Lung (tissue), 12 donors: ENCODE data around the gene TRIM52. TPM values are rescaled to one million over a fixed set of nuclear protein-coding genes. Genes with fewer than 3 reads are reported as not detected.
"Not testable (repeated sequence)": the region's sequence is repeated elsewhere in the genome, so short reads cannot be mapped to it uniquely, and the experiment has no call there.

Experiments
- ATAC-seq: fragments of 200-7000 bp; cut with Tn5 transposase; one replicate; pipeline ENCODE4 v1.9.1; 2020; ENCODE audit warnings: moderate number of reproducible peaks; ENCODE audit not compliant: insufficient read depth, low FRiP score
- DNase-seq, 3 donors: peaks; one replicate each; pipeline ENCODE4 v3.0.0-alpha.2; 2013 to 2017
- H3K27ac ChIP-seq, 2 donors: one replicate each; pipeline ENCODE4 v1.5.1; 2013; ENCODE audit warnings: mild to moderate bottlenecking in 2 of 2, moderate library complexity in 2 of 2, control low read depth in 1 of 2, inconsistent platforms in 1 of 2, low read depth in 1 of 2, low read length in 1 of 2
- H3K27me3 ChIP-seq, 3 donors: one replicate each; pipeline ENCODE4 v1.5.1; 2013; ENCODE audit warnings: low read length in 2 of 3; ENCODE audit not compliant: control insufficient read depth in 3 of 3, insufficient read depth in 3 of 3
- H3K36me3 ChIP-seq, 4 donors: one replicate each; pipeline ENCODE4 v1.5.1; 2013; ENCODE audit warnings: low read length in 4 of 4, mild to moderate bottlenecking in 1 of 4, moderate library complexity in 1 of 4; ENCODE audit not compliant: control insufficient read depth in 4 of 4, insufficient read depth in 4 of 4
- H3K4me1 ChIP-seq, 5 donors: one replicate each; pipeline ENCODE4 v1.5.1; 2013; ENCODE audit warnings: low read length in 5 of 5, mild to moderate bottlenecking in 2 of 5, moderate library complexity in 1 of 5; ENCODE audit not compliant: control insufficient read depth in 5 of 5, insufficient read depth in 5 of 5
- H3K4me3 ChIP-seq: one replicate; pipeline ENCODE4 v1.5.1; 2013; ENCODE audit warnings: mild to moderate bottlenecking, control low read depth, moderate library complexity
- H3K9ac ChIP-seq, 2 donors: one replicate each; pipeline ENCODE4 v1.5.1; 2013; ENCODE audit warnings: low read length in 2 of 2, control low read depth in 1 of 2; ENCODE audit not compliant: insufficient read depth in 1 of 2
- H3K9me3 ChIP-seq, 4 donors: one replicate each; pipeline ENCODE4 v1.5.1; 2013; ENCODE audit warnings: low read length in 3 of 4, mild to moderate bottlenecking in 1 of 4, moderate library complexity in 1 of 4; ENCODE audit not compliant: control insufficient read depth in 4 of 4, insufficient read depth in 3 of 4
- WGBS, 2 donors: extraction: QIAGEN DNeasy Blood & Tissue Kit; methylation state at CpG; one replicate each; pipeline ENCODE4 v1.1.7; 2013; 5-methylcytosine and 5-hydroxymethylcytosine counted together
- polyA plus RNA-seq, 2 donors: library from polyadenylated mRNA; stranded (reverse); fragments of 200-250 nt; gene quantifications; one replicate each; pipeline ENCODE4 v1.2.1, GENCODE V29; 2013
- total RNA-seq, 2 donors: library from RNA; depleted of rRNA in 1 of 2; stranded (reverse); fragments of >200 nt in 1 of 2; gene quantifications; one replicate each; pipeline ENCODE4 v1.2.1, GENCODE V29; 2014 to 2021
- TF ChIP-seq, protein P1 (sequence below): IDR thresholded peaks from 2 replicates; pipeline ENCODE4 v1.5.1; 2012; ENCODE audit warnings: mild to moderate bottlenecking; ENCODE audit errors: control extremely low read depth, extremely low read depth
- donor health status: control.
- donor health status: control.
- donor health status: Bipolar disorder and iron deficiency.
- donor health status: healthy.
- donor health status: DM: yes; HTN: yes; CAD: no.

TRIM52 gene
- total and polyA plus RNA-seq, 4 donors: 6.5 to 19.3 (median 13.8) TPM

DNA sequence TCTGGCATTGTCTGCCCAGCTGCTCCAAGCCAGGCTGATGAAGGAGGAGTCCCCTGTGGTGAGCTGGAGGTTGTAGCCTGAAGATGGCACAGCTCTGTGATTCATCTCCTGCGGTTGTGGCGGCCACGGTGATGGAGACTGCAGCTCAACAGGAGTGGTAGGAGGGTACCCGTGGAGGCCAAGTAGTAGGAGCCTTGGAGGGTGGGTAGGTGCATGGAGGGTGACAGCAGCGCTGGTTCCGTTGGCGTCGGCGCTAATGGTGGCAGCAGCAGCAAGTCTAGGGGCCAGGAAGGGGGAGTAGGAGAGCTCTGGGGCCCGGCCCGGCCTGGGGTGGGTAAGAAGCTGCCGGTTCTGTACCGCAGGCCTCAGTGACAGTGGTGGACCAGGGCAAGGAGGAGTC lies 22.4 kb upstream of the TRIM52 start:
- TF ChIP-seq, protein P1, sequence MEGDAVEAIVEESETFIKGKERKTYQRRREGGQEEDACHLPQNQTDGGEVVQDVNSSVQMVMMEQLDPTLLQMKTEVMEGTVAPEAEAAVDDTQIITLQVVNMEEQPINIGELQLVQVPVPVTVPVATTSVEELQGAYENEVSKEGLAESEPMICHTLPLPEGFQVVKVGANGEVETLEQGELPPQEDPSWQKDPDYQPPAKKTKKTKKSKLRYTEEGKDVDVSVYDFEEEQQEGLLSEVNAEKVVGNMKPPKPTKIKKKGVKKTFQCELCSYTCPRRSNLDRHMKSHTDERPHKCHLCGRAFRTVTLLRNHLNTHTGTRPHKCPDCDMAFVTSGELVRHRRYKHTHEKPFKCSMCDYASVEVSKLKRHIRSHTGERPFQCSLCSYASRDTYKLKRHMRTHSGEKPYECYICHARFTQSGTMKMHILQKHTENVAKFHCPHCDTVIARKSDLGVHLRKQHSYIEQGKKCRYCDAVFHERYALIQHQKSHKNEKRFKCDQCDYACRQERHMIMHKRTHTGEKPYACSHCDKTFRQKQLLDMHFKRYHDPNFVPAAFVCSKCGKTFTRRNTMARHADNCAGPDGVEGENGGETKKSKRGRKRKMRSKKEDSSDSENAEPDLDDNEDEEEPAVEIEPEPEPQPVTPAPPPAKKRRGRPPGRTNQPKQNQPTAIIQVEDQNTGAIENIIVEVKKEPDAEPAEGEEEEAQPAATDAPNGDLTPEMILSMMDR: no peak
- WGBS, 2 donors: 82 to 87% methylated on average over 13 of the region's 13 CpGs
- DNase-seq (no peak), ATAC-seq (no peak)
- peaks cover 0 to 2% (median 0%) of the 10 kb centered on the region in 4 donors for H3K36me3 ChIP-seq
- H3K27me3 ChIP-seq: no peaks in the 10 kb centered on the region
- H3K9ac ChIP-seq: no peak overlapping the region
- no peak overlapping the region for H3K4me3 ChIP-seq
- no peak overlapping the region for H3K27ac ChIP-seq
- no peaks in the 10 kb centered on the region for H3K4me1 ChIP-seq
- no peaks in the 10 kb centered on the region for H3K9me3 ChIP-seq

DNA sequence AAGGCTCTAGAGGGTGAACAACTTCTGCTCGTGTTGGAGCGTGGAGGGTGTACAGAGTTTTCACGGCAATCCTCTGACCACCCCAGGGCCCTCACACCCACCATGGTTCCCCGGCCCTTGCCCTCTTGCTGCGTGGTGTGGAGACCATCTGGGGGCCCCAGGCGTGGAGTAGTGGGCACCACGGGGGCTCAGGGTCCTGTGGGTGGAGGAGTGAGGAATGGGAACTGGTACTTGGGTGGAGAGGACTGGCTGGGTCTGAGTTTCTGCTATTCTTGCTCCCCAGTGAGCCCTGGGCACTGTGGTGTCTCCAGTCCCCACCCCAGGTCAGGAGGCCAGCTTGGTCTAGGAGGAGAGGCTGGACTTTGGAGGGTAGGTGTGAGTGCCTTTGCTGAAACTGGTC lies 21.9 kb upstream of the TRIM52 start:
- TF ChIP-seq, protein P1: no peak
- no peaks in the 10 kb centered on the region for H3K9me3 ChIP-seq
- DNase-seq (no peak), ATAC-seq (no peak)
- H3K27me3 ChIP-seq: no peaks in the 10 kb centered on the region
- no peak overlapping the region for H3K27ac ChIP-seq
- H3K9ac ChIP-seq: no peak overlapping the region
- peaks cover 0 to under 1% (median 0%) of the 10 kb centered on the region in 4 donors for H3K36me3 ChIP-seq
- WGBS, 2 donors: 88 to 97% methylated on average over 7 of the region's 7 CpGs
- no peak overlapping the region for H3K4me3 ChIP-seq
- no peaks in the 10 kb centered on the region for H3K4me1 ChIP-seq

DNA sequence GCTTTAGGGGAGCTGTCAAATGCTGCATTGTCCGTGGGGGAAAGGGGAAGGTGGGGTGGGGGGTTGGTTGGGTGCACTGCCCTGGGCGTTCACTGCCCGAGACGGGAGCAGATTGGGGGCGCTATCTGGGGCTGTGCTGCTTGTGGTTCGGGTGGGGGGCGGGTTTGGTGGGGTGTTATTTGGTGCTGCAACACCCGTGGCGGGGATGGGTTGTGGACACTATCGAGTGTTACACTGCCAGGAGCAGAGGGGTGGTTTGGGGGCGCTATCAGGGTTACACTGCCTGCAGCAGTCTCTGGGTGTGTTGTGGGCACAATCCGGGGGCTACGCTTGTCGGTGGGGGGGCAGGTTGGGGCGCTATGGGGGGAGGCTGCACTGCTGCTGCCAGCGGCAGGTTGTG lies 21.5 kb upstream of the TRIM52 start:
- H3K9ac ChIP-seq, DNase-seq, ATAC-seq, H3K27me3 ChIP-seq, H3K36me3 ChIP-seq, H3K9me3 ChIP-seq, H3K4me3 ChIP-seq, H3K4me1 ChIP-seq, H3K27ac ChIP-seq: not testable (repeated sequence)
- WGBS, 2 donors: 87% methylated on average over 16 of the region's 16 CpGs

DNA sequence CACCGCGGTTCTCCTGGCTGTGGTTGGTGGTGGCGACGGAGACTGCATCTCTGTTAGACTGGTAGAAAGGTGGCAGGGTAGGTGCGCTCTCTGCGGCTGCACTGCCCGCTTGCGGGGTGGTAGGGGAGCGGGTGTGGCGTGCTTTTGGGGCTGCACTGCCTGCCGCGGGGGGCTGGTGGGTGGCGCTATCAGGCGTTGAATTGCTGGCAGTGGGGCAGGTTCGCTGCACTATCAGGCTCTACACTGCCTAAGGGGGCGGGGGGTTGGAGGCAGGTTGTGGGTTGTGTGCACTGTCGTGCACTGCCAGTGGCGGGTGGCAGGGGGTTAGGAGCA lies 21.0 kb upstream of the TRIM52 start:
- Histone ChIP-seq H3K27ac (no peak overlapping the region), H3K9me3 (no peaks in the 10 kb centered on the region), H3K4me1 (no peaks in the 10 kb centered on the region), H3K36me3 (no peaks in the 10 kb centered on the region), H3K4me3 (no peak overlapping the region), H3K9ac (no peak overlapping the region), H3K27me3 (no peaks in the 10 kb centered on the region)
- TF ChIP-seq, protein P1: no peak
- 93 to 94% methylated on average over 16 to 18 of the region's 18 CpGs for WGBS, 2 donors
- ATAC-seq (no peak), DNase-seq (no peak)
